GM18502 (cell line): Measurements from ENCODE around the gene CC2D2A.
A peak's percentile ranks its signal among the peaks of the same experiment; 100 is the strongest.

Experiments
- ATAC-seq: cut with Tn5 transposase; IDR thresholded peaks from one replicate; pipeline ENCODE4 v1.9.1; 2021; ENCODE audit warnings: mild to moderate bottlenecking; ENCODE audit not compliant: unreplicated experiment, poor library complexity

The CC2D2A gene

DNA sequence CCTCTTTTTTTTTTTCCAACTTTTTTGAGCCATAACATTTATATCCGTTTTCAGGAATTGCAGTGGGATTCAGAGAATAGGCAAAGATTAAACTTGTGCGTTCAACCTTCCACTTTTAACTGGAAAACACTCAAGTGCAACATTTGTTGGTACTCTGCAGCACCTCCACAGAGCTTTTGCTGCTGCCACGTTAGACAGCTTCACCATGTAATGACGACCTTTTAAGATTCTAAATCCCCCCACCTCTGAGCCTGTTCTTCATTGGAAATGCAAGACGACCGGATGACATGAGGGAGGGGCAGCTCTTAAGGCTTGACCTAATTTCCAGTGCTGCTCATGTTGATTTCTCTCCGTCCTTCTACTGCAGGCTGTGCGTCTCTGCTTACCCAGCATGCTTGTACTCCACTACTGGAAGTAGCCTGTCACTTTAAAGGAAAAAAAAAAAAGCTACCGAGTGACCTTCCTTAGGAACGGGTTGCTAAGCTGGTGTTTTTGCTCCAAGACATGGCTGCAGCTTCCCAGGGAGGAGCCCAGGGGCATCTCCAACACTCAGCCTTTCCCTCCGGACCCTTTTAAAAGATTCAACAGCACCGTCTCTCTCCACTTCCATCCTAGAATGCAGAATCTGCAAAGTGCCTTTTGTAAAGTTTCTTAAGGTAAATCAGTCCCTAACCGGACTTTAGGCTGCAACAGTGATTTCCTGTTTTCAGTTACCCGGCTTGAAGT, at the start of gene CC2D2A:
Gene CC2D2A (plus strand): TSS at position 481 of the 726 bp plus-strand sequence. CDS start 6,051 bp downstream, outside the sequence.
- no peak for ATAC-seq

DNA sequence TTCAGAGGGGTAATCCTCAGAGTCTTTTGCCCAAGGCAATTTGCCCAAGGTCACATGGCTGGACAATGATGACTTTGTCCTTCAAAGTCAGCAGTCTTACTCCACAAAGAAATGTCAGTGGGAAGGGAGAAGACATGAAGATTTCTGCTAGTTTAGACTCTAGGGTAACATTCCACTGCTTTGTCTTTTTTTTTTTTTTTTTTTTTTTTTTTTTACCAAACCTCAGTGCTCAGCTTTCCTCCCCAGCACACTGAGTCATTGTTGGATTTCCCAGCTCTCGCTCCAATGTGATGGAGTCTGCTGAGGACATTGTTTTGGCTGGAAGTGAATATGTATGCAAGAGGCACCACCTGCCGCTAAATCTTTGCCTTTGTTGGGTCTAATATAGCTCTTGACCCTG, 49.0 kb upstream of the CC2D2A start:
- no peak for ATAC-seq

DNA sequence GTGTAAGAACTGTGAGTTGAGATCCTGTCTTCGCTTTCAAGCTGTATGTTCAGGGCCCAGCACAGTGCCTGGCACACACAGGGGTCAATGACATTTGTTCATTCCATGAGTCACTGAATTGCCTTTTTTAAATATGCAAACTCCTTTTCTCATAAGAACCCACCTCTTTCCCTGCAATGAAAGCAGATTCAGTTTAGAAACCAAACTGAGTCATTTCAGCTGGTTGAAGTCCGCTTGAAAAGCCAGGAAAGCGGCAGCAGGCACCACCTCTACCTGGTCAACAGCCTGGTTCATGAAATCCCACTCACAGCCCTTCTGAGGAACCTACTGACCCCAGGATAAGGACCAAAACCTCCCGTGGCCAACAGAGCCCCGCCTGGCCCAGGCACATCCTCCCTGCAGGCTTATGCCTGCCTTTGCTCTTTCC, 46.4 kb upstream of the CC2D2A start:
- ATAC-seq = no peak

DNA sequence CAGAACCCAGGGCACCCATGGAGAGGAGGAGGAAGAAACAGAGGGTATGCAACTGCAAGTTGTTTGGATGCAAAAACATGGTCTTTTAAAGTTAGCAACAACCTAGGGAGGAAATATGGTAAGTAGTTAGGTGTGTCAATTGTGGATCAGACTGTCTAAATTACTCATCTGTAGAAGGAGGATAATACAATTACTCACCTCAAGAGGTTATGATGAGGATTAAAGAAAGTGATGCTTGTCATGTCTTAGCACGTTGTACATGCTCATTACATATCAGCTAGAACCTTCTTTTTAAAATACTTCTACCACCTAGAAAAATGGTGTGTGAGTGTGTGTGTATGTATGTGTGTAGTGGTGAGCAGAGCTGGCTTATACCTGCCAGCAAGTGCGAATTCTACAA, 44.2 kb upstream of the CC2D2A start:
- no peak for ATAC-seq

DNA sequence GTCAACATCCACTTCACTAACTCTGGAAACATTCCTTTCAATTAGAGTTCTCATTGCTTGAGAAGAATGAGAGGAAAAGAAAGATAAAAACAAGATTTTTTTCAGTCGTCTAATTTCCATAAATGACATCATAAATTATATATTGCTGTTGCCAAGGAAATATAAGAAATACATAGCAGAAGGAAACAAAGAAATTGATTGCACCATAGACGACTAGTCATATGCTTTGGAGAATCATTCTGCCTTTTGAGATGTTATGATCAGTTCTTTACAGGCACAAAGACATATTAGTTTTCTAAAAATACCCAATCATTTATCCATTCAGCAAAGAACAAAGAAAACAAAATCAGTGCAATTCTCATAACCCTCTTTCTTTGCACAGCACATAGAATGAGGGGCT, 42.5 kb upstream of the CC2D2A start:
- ATAC-seq = no peak

DNA sequence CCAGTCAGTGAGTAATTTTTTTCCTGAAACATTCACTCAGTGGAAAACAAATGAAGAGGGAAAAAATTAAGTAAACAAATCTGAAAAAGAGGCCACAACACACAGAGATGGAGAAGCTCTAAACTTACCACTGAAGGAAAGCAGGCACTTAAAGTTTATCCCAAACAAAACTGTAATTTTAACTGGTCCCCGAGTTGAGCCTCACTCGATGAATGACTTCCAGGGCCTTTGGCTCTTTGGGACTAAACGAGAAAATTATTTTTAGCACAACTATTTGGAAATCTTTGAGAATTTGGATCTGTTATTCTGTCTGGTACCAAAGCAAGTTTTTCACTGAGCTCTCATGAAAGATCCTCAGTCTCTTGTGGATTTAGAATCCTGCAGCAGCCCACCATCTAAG, 42.0 kb upstream of the CC2D2A start, which contains the start of gene C1QTNF7:
Gene C1QTNF7 (plus strand): TSS at position 333 of the 400 bp plus-strand sequence. CDS start 7,711 bp downstream, outside the sequence.
- ATAC-seq = no peak

DNA sequence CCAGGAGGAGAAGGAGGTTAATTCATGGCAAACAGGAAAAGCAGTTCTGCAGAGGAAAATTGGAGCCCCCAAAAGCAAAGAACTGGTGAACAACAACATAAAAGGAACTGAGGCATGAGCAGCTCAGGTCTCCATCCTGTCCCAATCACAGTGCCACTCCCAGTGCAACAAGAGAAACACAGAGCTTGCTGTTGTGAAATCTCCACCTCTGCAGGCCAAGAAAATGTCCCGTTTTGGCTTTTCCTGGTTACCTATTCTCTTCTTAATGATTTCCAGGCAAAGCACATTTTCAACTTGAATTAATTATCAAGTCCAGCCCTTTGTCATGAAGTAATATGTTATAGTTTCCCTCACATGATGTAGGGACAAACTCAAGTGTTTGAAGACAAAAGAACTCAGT, 41.1 kb upstream of the CC2D2A start:
- ATAC-seq = no peak

DNA sequence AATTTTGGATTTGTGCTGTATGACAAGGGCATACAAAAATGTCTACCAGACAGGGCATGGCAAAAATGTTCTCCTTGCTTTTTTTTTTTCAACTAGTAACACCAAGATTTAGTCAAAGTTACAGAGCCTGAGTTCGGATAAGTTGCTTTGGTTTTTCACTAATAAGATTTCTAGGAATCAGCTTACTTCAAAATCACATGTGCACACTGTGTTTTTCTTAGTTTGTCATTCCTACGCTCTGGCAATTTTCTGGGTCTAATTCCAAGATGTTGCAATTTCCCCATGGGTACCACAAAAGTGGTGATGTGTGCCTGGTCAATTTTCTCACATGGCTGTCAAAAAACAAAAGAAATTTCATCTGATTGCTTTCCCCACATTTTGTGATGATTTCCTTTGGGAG, 35.6 kb upstream of the CC2D2A start:
- no peak for ATAC-seq

DNA sequence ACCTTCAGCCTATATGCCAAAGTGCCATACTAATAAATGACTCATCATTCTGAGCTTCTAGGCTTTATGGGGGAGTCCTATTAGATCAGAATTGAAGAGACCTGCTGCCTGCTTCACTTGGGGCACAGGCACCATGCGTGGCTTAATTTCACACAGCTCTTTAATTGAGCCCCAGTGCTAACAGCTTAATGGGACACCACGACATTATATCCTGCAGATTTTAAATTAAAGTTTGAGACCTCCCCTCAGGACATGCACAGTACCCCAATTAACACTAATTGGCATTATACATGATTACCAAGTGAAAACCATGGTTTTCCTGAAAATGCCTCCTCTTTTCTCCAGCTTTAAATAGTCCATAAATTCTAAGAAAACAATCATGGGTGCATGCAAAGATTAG, 35.0 kb upstream of the CC2D2A start:
- no peak for ATAC-seq

DNA sequence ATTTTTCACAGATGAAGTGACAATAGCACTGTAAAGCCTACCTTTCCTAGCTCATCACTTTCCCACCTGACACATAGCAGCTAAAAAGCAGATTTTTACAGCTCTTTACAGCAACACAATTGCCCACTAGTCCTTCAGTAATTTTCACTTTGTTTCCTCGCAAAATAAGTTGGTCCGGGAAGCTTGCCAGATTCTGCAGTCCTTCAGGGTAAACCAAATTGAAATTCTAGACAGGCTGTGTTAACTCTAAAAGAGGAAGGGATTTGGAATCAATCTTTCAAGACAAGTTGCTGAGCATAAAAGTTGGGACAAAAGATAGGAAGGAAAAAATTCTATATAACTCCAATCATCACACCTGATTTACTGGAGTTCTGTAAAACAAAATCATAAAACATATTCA, 33.2 kb upstream of the CC2D2A start:
- ATAC-seq = no peak

DNA sequence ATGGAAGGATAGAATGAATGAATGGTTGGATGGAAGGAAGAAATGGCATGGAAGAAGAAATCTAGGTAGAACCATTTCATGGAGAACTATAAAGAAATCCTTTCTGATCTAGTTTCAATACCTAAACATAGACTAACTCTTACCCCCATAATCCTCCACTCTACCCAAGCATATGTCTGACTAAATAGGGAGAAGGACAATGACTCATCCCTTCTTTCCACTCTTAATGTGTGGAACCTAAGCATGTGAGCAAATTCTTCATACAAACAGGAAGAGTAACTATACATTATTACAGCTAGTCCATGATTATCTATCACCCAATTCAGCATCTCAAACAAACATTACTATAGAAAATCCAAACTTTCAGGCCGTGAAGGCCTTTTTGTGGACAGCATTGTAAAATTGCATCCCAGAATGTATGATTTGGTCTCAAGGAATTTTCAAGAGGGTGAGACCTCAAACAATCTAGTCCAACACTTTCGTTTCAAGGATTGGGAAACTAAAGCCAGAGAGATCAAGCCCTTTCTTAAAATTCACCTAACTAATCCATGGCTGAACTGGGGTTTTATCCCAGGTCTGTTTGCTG, 30.6 kb upstream of the CC2D2A start:
- no peak for ATAC-seq

DNA sequence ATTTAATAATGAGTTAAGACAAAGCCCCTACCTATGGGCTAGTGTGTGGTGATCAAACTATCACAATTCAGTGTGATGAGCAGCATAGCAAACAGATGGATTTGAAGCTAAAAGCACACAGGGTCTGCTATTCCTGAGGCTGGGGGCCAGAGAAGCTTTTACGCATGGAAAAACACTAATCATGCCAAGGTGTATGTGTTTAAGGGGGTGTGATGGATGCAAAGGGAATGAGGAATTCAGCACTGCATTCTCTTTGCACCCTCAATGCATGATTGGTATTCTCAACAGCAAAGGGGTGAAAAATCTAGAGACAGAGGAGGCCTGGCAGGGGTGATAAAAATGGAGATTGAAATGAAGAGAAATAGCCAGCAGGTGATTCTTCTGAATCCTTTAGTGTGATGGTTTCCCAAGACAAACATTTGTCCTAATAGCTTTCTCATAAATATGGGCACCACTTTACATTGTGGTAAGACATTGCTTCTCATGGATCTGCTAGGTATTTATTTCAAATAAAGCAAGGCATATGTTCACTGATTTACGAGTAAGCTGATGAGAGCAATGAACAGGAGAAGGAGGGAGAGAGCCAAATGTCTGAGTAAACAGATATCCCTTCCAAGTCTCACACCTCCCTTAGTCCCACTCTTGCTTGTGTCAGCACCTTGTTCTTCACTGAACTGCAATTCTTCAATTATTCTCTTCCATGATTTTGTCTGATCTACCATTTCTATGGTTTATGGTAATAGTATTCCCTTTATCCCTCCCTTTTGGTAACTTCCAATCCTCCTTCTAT, 26.1 kb upstream of the CC2D2A start:
- ATAC-seq = no peak

DNA sequence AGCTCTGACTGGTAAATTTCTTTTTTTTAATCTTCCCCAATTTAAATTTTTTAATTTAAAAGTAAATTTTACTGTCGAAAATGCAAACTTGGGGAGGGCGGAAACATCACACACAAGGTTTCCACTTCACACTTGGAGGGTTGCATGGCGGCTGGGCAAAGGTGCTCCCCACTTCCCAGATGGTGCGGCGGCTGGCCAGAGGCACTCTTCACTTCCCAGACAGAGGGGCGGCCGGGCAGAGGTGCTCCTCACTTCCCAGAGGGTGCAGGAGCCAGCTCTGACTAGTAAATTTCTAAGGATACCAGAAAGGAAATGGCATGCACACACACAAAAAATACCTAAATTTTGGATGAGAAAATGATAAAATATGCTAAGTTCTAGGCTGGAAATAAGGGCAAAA, 25.4 kb upstream of the CC2D2A start:
- no peak for ATAC-seq

DNA sequence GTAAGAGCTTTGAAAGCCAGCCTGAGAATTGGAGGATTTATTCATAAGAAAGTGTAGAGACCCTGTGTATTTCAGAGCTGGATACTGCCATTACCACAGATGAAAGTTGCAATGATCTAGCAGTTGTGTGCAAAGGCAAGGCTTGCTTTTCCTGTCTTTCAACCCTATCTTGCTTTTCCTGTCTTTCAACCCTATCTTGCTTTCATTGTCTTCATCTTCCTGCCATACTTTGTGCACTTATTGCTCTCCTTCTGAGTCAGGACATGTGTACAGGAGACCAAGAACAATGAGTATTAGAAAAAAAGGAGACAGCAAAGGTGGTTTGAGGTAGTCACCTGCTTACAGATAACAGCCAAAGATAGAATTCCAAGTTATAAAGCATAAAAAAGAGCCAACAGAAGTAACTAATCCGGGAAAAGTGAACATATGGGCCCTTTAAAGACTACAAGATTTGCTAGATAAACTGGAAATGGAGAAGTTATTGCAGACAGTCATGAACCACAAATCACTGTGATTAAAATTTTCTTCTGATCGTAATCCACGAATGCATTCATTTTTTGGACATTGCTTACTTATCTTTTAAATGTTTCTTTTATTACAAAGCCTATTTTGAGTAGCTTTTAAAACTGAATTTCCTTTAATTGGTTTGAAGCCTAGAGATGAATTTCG, 24.7 kb upstream of the CC2D2A start:
- ATAC-seq = no peak

DNA sequence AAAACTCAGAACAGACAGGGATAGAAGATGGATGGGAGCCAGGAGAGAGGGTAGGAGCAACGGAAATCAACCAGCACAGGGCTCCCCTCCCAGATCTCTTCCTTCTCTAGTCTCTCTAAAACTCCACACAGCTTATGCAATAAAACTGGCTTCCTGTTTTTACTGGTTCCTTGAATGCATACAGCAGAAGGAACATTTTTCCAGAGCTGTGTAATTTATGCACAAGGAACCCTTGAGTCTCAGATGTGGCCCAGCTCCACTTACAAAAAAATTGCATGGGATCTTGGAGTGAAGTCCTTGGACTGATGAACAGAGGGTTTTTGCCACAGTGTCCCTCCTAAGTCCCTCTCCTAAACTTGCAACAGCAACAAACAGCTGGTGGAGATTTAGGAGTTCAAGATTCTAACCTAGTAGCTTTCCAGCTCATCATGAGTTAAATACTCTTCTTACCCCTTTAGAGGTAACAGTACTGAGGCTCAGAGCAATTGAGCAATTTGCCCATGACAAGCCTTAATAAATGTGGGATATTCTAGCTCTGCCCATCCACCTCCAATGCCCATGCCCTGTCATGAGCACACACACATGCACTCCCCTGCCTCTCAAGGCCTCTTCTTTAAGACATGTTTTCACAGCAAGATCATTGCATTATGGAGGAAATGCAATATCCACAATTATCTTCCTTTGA, 18.4 kb upstream of the CC2D2A start:
- no peak for ATAC-seq

DNA sequence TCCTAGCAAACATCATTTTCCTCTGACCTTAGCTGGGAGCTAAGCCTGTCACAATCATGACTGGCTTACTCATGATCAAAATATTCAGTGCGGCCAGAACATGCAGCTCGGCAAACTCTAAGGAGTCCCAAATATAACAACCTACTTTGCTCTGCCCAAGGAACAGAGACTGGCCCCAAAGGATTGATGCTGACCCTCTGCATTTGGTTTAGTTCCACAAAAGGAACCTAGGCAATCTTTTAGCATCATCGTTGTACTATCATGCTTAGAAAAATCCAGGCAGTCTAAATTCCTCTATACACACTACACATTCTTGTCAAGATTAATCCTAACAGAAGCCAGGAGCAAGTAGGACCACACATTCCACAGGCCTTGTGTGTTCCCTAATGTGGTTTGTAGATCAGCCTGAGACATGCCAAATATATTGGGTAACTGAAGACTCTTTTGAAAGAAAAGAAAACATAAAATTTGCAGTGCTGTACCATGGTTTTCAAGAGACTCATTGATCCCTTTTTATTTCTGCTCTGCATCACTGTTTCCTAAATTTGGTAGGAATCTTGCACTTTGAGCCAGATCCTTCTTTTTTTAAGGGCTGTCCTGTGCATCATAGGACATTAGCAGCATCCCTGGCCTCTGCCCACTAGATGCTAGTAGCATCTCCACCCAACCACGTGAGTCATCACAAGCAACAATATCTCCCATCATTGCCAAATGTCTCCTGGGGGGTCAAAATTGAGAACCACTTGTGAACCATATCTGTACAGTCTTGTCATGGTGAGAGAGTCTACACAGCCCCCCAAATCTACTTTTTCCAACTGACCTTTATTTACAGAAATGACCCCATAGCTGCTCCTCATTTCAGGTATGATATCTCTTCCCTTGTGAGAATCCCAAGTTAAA, 17.6 kb upstream of the CC2D2A start:
- no peak for ATAC-seq

DNA sequence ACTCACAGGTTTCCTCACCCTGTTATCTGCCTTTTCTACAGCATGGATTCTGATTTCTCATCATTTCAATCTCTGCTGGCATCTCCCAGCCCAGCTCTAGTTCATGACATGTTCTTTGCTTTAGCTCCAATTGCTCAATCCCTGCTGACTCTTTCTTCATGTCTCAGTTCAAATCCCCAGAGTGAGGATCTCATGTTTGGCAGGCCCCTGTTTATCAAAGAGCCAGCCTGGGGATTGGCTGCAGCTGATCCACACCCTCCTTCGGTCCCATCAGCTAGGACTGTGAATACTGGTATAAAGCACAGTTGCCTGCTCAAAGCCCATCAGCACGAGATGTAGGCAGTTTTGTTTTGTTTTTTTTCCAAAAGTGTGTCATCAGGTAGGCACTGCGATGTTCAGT, 14.4 kb upstream of the CC2D2A start:
- ATAC-seq = no peak

DNA sequence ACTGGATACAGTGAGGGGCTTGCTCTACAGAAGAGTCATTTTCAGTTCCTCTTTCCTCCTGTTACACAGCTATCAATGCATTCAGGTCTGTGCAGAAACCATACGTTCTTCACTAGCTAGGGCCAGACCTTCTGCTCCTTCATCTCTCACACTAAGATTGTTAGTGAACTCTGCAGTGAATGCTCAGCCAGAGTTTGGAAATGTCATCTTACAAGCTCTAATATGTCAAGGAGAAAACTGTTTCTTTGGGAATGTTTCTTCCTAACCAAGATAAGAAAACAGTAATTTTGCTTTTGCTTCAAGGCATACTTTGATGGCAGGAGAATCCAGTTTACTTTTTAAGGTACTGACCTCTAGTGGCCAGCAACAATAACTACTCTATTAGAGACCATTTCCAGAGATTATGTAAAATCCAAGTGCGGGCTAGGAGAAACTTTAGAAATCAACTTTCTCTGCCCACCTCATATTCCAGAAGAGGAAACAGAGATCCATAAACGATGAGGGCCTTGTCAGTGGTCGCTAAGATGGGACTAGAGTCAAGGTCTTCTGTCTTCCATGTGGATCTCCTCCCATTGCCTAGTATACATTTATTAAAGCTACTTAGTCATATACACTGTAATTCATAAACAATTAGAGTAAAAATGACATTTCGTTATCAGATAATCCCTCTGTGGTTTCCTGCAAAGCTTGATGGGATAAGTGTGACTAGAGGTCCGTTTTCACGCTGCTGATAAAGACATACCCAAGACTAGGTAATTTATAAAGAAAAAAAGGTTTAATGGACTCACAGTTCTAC, 12.1 kb upstream of the CC2D2A start:
- peak; percentile 99 for ATAC-seq
